Panc1 (cell line): Measurements from ENCODE around the gene YPEL1.
"Not testable (repeated sequence)": the region's sequence is repeated elsewhere in the genome, so short reads cannot be mapped to it uniquely, and the experiment has no call there.

ENCODE experiments used
- POLR2AphosphoS5 ChIP-seq: IDR thresholded peaks from 2 replicates; pipeline ENCODE4 v1.6.1; 2012; ENCODE audit warnings: mild to moderate bottlenecking, low read depth, low read length, moderate library complexity
- TCF7L2 ChIP-seq: IDR thresholded peaks from 2 replicates; pipeline ENCODE4 v1.6.1; 2011; ENCODE audit warnings: mild to moderate bottlenecking, low read depth, low read length, inconsistent platforms
- TF ChIP-seq, protein P1 (sequence below): fragments of 450-650 bp; IDR thresholded peaks from 2 replicates; pipeline ENCODE4 v1.5.1; 2017; ENCODE audit warnings: mild to moderate bottlenecking

DNA sequence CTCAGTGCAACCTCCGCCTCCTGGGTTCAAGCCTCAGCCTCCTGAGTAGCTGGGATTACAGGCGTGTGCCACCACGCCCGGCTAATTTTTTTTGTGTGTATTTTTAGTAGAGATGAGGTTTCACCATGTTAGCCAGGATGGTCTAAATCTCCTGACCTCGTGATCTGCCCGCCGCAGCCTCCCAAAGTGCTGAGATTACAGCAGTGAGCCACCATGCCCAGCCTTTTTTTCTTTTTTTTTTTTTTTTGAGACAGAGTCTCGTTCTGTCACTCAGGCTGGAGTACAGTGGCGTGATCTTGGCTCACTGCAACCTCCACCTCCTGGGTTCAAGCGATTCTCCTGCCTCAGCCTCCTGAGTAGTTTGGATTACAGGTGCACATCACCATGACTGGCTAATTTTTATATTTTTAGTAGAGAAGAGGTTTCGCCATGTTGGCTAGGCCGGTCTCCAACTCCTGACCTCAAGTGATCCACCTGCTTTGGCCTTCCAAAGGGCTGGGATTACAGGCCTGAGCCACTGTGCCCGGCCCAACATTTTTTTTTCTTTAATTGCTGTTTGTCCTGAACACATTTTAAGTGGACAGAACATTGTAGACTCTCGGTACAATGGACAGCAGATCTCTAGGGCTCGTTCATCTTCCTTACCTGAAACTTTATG is 14.3 kb downstream of the YPEL1 start:
- TF ChIP-seq, protein P1, sequence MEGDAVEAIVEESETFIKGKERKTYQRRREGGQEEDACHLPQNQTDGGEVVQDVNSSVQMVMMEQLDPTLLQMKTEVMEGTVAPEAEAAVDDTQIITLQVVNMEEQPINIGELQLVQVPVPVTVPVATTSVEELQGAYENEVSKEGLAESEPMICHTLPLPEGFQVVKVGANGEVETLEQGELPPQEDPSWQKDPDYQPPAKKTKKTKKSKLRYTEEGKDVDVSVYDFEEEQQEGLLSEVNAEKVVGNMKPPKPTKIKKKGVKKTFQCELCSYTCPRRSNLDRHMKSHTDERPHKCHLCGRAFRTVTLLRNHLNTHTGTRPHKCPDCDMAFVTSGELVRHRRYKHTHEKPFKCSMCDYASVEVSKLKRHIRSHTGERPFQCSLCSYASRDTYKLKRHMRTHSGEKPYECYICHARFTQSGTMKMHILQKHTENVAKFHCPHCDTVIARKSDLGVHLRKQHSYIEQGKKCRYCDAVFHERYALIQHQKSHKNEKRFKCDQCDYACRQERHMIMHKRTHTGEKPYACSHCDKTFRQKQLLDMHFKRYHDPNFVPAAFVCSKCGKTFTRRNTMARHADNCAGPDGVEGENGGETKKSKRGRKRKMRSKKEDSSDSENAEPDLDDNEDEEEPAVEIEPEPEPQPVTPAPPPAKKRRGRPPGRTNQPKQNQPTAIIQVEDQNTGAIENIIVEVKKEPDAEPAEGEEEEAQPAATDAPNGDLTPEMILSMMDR = not testable (repeated sequence)
- TF ChIP-seq TCF7L2, POLR2AphosphoS5: not testable (repeated sequence)
